HG03442 (cell line): ENCODE results near the gene RNF212.

Source experiments
- ATAC-seq: cut with Tn5 transposase; IDR thresholded peaks from one replicate; pipeline ENCODE4 v1.9.1; 2021; ENCODE audit warnings: mild to moderate bottlenecking, moderate library complexity; ENCODE audit not compliant: unreplicated experiment

RNF212 gene

DNA sequence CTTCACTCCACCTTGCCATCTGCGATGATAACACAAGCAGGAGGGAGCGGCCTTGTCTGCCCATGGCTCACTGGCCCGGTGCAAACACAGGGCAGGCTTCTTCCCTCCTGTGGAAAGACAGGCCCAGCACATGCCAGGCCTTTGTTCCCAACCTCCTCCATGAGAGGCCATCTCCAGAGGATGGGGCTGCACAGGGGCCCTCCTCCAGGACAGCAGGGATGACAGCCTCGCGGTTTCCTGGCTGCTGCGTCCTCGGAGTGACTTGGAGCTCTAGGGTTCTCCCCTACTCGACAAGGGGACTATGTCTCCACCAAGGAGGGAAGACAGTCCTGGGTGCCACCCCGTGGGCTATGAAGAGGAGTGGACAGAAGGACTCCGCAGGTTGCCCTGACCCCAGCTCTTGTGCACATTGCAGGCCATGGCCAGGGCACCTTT is 21.8 kb downstream of the RNF212 start:
- ATAC-seq = no peak

- no peak for ATAC-seq
Observed at GRCh38 chr4:1090465-1091440, 22.6 kb downstream of the RNF212 start.

- ATAC-seq = no peak
Observed at GRCh38 chr4:1090036-1090435, 23.3 kb downstream of the RNF212 start.

GRCh38 chr4:1087371-1087770 is 26.0 kb downstream of the RNF212 start:
- ATAC-seq = no peak

DNA sequence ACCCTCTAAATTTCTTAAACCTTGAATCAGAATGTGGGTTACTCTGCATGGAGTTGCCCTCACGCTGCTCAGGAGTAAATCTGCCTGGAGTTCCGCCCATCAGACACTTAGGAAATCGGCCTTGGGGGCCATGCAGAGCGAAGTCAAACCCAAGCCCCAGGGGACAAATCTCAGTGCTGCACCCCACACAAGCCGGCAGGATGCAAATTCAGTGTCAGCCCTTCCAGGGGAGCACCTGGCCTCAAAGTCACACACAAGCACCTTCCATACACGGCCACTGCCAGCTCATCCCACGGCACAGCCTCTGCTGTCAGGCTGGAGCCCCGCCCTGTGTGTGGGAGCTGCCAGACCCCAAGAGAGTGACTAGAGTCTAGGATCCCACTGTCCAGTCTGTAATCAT is 27.4 kb downstream of the RNF212 start:
- no peak for ATAC-seq

- no peak for ATAC-seq
Observed at GRCh38 chr4:1085404-1085799, 28.0 kb downstream of the RNF212 start.

GRCh38 chr4:1084796-1085403 is 28.5 kb downstream of the RNF212 start:
- ATAC-seq = no peak

GRCh38 chr4:1084394-1084793 is 29.0 kb downstream of the RNF212 start:
- no peak for ATAC-seq

GRCh38 chr4:1082215-1083182 is 30.9 kb downstream of the RNF212 start:
- no peak for ATAC-seq

DNA sequence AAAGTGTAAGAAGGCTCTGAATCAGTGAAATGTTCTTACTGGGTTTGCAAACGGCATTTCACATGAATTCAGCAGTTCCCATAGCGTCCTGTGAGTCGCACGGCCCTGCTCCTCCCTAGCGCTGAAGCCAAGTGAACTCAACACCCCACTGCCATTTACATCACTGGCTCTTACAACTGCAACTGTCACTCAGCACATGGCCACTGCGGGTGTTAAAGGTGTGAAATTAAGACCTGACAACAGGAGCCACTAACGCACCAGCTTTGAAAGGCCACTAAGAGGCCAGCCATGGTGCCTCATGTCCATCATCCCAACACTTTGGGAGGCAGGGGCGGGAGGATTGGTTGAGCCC is 31.7 kb downstream of the RNF212 start:
- ATAC-seq = no peak

GRCh38 chr4:1080961-1081688 is 32.2 kb downstream of the RNF212 start:
- no peak for ATAC-seq

DNA sequence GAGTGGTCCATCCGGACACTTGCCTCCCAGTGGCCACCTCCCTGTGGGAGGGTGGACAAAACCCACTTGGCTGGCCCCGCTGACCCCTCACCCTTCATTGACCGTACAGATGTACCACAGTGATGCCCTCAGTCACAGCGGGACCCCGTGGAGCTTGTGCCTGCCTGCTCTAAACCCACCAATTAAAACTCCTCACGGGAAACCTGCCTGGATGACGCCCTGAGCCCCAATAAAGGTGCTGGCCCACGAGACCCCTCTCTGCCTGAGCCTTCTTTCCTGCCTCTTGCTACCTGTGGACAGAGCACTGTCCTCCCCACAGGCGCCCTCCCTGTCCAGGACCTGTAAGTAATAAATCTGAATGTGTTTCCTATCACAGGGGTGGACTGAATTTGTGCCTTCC is 32.9 kb downstream of the RNF212 start:
- ATAC-seq = no peak

- no peak for ATAC-seq
Observed at GRCh38 chr4:1079711-1080265, 33.6 kb downstream of the RNF212 start.

DNA sequence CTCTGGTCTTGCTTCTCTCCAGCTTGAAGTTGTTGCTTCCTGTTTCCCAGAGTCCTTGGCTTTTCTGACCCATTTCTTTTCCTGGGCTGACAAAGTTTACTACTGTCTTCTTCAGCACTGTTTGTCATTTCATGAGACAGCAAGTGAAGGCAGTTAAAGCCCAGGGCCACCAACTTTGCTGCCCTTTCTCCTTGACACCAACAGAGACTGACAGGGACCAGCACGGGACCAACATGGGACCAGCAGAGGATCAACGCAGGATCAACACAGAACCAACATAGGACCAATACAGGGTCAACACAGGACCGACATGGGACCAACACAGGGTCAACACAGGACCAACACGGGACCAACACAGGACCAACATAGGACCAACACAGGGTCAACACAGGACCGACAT is 34.9 kb downstream of the RNF212 start:
- ATAC-seq = no peak

GRCh38 chr4:1077711-1078477 is 35.5 kb downstream of the RNF212 start:
- ATAC-seq = no peak

DNA sequence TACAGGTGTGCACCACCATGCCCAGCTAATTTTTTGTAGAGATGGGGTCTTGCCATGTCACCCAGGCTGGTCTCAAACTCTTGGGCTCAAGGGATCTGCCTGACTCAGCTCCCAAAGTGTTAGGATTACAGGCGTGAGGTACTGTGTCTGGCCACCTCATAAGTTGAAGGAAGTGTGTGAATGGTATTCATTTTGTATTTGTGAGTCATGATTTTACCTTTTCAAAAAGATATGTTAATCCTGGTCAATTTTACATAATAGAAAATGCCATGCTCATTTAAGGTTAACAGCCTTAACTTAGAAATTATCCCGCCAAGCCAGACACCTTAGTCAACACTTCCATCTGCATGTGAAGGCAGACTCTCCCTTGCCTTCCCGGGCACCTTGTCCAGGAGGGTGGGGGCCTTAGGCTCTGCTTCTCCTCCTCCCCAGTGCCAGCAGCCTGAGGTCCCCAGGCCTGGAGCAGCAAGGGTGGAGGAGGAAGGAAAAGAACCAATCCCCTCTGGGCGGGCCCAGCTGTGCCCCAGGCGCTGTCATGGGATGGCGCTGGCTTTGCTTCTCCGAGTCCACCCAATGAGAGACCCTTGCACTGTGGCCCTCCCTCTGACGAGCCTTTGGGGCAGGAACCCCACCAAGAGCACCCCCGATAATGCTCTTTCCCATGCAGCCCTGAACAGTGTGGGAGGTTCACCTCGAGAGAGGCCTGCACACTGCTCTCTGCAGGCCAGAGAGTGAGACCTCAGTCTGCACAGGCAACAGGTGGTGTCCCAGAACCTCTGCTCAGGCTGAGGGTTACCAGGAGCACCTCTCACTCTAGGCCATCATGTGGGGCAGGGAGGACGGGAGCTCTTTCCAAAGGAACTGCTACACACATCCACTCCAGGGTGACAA is 37.3 kb downstream of the RNF212 start:
- no peak for ATAC-seq

- ATAC-seq = no peak
Observed at GRCh38 chr4:1075225-1075624, 38.1 kb downstream of the RNF212 start.

- no peak for ATAC-seq
Observed at GRCh38 chr4:1074077-1074476, 39.3 kb downstream of the RNF212 start.
